ENCODE measurements around the gene ANO1. TPM values are rescaled to one million over a fixed set of nuclear protein-coding genes. Genes with fewer than 3 reads are reported as not detected.
A peak's percentile ranks its signal among the peaks of the same experiment; 100 is the strongest.

Gene ANO1
- total RNA-seq, 1 experiment from 2014 or later: 0.99 TPM

GRCh38 chr11:70173018-70173417 is 94.9 kb downstream of the ANO1 start:
- H3K4me3 ChIP-seq: no peak overlapping the region
- H3K27me3 ChIP-seq: no peaks in the 10 kb centered on the region
- no peaks in the 10 kb centered on the region for H3K36me3 ChIP-seq
- no peak for DNase-seq
- no peaks in the 10 kb centered on the region for H3K9me3 ChIP-seq

GRCh38 chr11:70174547-70175235 is 96.6 kb downstream of the ANO1 start:
- no peaks in the 10 kb centered on the region for H3K27me3 ChIP-seq
- no peak for DNase-seq
- no peaks in the 10 kb centered on the region for H3K36me3 ChIP-seq
- no peak overlapping the region for H3K4me3 ChIP-seq
- no peaks in the 10 kb centered on the region for H3K9me3 ChIP-seq

DNA sequence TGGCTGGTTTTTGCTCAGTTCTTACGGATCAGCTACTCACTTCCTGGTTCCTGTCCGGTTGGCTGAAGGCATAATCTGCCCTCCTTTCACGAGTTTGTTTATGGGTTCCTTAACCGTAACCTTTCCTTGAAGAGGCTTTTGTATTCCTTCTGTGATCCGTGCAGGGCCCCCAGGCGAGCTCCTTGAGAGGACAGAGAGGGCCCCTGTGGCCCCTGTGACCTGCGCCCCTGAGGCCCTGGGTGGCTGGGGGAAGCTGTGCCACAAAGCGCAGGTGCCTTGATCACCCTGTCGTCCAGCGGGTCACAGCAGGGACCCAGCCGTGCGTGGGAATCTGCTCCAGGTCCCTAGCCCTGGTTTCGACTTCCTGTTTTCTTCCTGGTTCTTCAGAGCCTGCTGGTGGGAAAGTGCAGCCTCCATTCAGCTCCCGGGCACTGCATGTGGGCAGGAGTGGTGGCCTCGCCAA is 97.2 kb downstream of the ANO1 start:
- DNase-seq: no peak

DNA sequence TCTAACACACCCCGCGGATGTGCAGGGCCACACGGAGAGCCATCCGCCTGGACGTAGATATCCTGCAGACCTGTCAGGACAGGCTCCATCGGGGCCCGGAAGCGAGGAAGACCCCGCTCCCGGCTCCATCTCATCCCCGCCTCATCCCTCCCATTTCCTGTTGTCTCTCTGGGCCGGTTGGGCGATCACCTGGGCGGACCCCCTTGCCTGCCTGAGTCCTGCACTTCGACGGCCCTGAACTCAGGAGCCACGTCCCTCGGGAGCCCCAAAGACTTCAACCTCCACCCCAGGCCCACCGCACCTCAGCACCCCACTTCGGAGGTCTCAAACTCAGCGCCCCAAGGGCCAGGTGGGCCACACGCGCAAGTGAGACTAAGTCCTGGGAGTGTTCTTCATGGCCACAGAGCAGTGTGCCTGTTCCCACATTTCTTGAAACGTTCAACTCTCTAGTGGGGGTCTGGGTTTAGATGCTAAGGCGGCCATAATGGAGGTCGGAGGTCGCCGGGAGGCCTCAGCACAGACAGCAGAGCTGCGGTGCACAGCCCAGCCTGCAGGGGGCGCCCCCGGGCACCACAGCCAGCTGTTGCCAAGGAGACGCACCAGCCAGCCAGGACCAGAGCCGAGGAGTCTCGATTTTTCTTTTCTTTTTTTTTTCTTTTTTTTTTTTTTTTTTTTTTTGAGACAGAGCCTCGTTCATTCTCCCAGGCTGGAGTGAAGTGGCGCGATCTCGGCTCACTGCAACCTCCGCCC is 99.0 kb downstream of the ANO1 start:
- Histone ChIP-seq H3K36me3 (no peaks in the 10 kb centered on the region), H3K4me3 (no peak overlapping the region), H3K27me3 (no peaks in the 10 kb centered on the region), H3K9me3 (no peaks in the 10 kb centered on the region)
- DNase-seq: peak; percentile 35

More for the DNA sequence above, 97.2 kb downstream of the ANO1 start:
- Histone ChIP-seq H3K9me3 (no peaks in the 10 kb centered on the region), H3K27me3 (no peaks in the 10 kb centered on the region), H3K36me3 (no peaks in the 10 kb centered on the region), H3K4me3 (no peak overlapping the region)

DNA sequence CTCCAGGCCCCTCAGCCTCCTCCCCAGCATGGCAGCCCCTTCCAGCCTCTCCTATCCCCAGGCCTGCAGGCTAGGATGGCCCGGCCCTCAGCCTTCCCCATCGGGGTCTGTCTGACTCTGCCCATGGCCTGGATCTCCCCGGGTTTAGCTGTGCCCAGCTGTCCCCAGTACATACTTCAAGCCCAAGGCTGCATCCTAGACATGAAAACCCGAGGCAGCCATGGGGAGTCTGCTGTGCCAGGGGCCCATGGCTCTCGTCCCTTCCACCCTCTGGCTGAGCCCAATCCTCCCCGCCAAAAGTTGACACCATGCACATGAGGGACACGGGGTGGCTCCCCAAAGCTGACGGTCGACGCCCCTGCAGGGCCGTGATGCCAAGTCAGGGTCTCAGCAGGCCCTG is 102.8 kb downstream of the ANO1 start:
- no peak for DNase-seq
- H3K27me3 ChIP-seq: no peaks in the 10 kb centered on the region
- no peaks in the 10 kb centered on the region for H3K9me3 ChIP-seq
- no peak overlapping the region for H3K4me3 ChIP-seq
- H3K36me3 ChIP-seq: no peaks in the 10 kb centered on the region

GRCh38 chr11:70182266-70182665 is 104.1 kb downstream of the ANO1 start:
- no peaks in the 10 kb centered on the region for H3K9me3 ChIP-seq
- DNase-seq: no peak
- no peak overlapping the region for H3K4me3 ChIP-seq
- H3K36me3 ChIP-seq: no peaks in the 10 kb centered on the region
- no peaks in the 10 kb centered on the region for H3K27me3 ChIP-seq

GRCh38 chr11:70183032-70183431 is 104.9 kb downstream of the ANO1 start:
- H3K27me3 ChIP-seq: no peaks in the 10 kb centered on the region

GRCh38 chr11:70183483-70184176 is 105.5 kb downstream of the ANO1 start:
- DNase-seq: no peak
- Histone ChIP-seq H3K4me3 (no peak overlapping the region), H3K9me3 (no peaks in the 10 kb centered on the region), H3K36me3 (no peaks in the 10 kb centered on the region), H3K27me3 (no peaks in the 10 kb centered on the region)

More at GRCh38 chr11:70183032-70183431, 104.9 kb downstream of the ANO1 start:
- no peak for DNase-seq
- no peaks in the 10 kb centered on the region for H3K36me3 ChIP-seq
- H3K9me3 ChIP-seq: no peaks in the 10 kb centered on the region
- no peak overlapping the region for H3K4me3 ChIP-seq

GRCh38 chr11:70184396-70184795 is 106.3 kb downstream of the ANO1 start:
- no peak overlapping the region for H3K4me3 ChIP-seq
- DNase-seq: no peak
- no peaks in the 10 kb centered on the region for H3K36me3 ChIP-seq
- no peaks in the 10 kb centered on the region for H3K9me3 ChIP-seq
- no peaks in the 10 kb centered on the region for H3K27me3 ChIP-seq

- Histone ChIP-seq H3K27me3 (no peaks in the 10 kb centered on the region), H3K9me3 (no peaks in the 10 kb centered on the region), H3K4me3 (no peak overlapping the region), H3K36me3 (no peaks in the 10 kb centered on the region)
- DNase-seq: no peak
These were observed 107.4 kb downstream of the ANO1 start for GRCh38 chr11:70185348-70186055.

- Histone ChIP-seq H3K9me3 (no peaks in the 10 kb centered on the region), H3K36me3 (no peaks in the 10 kb centered on the region), H3K27me3 (no peaks in the 10 kb centered on the region), H3K4me3 (no peak overlapping the region)
- no peak for DNase-seq
These were observed 108.3 kb downstream of the ANO1 start for GRCh38 chr11:70186420-70186819.

DNA sequence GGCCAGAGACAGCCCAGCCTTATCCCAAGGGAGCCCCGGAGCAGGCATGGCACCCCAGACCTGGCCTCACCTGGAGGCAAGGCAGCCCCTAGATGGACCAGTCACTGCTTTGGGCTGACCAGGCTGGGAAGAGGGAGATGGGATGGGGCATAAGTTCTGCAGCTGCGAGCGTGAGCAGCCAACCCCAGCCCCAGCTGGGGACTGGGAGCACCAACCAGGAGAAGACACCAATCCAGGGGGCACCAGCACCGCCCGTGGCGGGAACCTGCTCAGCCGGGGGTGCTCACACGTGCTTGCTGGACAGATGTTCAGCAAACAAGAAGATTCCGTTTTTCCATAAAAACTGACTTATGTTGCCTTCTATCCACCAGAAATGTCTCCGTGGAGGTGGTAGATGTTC is 108.8 kb downstream of the ANO1 start:
- H3K4me3 ChIP-seq: no peak overlapping the region
- H3K9me3 ChIP-seq: no peaks in the 10 kb centered on the region
- DNase-seq: no peak
- no peaks in the 10 kb centered on the region for H3K27me3 ChIP-seq
- no peaks in the 10 kb centered on the region for H3K36me3 ChIP-seq

DNA sequence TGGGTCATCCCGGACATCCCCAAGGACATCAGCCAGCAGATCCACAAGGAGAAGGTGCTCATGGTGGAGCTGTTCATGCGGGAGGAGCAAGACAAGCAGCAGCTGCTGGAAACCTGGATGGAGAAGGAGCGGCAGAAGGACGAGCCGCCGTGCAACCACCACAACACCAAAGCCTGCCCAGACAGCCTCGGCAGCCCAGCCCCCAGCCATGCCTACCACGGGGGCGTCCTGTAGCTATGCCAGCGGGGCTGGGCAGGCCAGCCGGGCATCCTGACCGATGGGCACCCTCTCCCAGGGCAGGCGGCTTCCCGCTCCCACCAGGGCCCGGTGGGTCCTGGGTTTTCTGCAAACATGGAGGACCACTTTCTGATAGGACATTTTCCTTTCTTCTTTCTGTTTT is 109.7 kb downstream of the ANO1 start:
- Histone ChIP-seq H3K9me3 (no peaks in the 10 kb centered on the region), H3K4me3 (no peak overlapping the region), H3K27me3 (no peaks in the 10 kb centered on the region), H3K36me3 (no peaks in the 10 kb centered on the region)
- DNase-seq: no peak

GRCh38 chr11:70189622-70190021 is 111.5 kb downstream of the ANO1 start:
- Histone ChIP-seq H3K9me3 (no peaks in the 10 kb centered on the region), H3K36me3 (no peaks in the 10 kb centered on the region), H3K27me3 (no peaks in the 10 kb centered on the region), H3K4me3 (no peak overlapping the region)
- no peak for DNase-seq

DNA sequence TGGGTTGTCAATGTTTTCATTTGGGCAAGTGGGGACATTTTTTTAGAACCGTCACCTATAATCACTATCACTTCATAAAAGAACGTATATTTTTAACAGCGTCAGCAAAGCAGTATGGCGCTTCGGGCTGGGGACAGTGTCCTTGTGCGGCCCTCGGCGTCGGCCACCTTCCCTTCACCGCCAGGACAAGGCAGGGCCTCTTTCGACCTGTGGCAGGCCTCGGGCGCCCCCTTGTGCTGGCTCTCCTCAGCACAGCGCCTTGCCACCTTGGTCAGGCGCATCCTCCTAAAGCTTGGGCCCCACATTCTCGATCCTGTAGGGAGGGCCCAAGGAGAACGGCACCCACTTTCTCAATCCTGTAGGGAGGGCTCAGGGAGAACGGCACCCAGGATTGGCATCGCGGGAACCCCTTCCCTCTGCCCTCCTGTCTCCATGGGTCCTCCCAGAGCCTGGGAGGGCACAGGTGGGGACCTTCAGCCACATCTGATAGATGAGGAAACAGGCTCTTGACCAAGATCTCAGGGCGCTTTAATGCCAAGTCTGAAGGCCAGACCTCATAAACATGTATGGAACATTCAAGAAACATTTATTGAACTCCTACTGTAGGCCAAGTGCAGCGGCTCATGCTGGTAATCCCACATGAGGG is 113.5 kb downstream of the ANO1 start:
- Histone ChIP-seq H3K4me3 (no peak overlapping the region), H3K9me3 (no peaks in the 10 kb centered on the region), H3K36me3 (no peaks in the 10 kb centered on the region), H3K27me3 (no peaks in the 10 kb centered on the region)
- peak; percentile 61 for DNase-seq

DNA sequence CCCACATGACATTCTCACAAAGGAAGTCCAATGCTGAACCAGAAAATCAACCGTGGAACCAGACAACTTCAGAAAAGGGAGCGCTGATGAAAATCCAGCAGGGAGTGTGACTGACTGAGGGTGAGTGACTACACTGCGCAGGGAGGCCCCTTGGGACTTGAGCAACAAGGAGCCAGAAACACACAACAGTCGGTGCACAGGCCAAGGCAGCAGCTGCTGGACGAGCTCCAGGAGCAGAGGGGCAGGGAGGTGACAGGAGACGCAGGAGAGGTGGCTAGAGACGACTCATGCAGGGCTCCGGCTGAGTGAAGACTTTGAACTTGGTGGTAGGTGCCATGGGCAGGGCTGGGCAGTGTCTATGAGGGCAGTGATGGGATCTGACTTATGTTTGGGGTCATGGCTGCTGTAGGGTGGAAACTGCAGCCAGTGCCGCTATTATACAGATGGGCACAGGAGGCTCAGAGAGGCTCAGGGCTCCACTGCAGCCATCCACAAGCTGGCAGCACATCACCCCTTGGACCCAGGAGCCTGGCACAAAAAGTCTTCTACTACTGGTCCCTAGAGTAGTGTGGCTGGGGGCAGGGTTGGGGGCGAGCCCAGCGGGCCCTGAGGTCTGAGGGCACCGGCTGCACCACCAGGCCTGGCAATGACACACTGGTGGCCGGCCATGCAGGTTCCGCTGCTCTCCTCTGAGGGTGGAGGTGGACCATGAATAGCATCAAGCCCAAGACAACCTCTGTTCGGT is 114.7 kb downstream of the ANO1 start:
- no peaks in the 10 kb centered on the region for H3K9me3 ChIP-seq
- H3K27me3 ChIP-seq: no peaks in the 10 kb centered on the region
- DNase-seq: no peak
- H3K36me3 ChIP-seq: no peaks in the 10 kb centered on the region
- no peak overlapping the region for H3K4me3 ChIP-seq

All from MG63 (cell line).